Activated T-helper 2 cell treated with anti-CD3 and anti-CD28 coated beads, Interferon-gamma antibody, Interleukin-2, Interleukin-4, amounts not matched to agents 10 μg/mL and 5 μg/mL and 100 μg/mL, durations not matched to agents 14 hours and 24 hours and 36 hours (primary cell): ENCODE measurements around the gene KSR1. TPM values are rescaled to one million over a fixed set of nuclear protein-coding genes. Genes with fewer than 3 reads are reported as not detected.
"Not testable (repeated sequence)": the region's sequence is repeated elsewhere in the genome, so short reads cannot be mapped to it uniquely, and the experiment has no call there.

Experiments
- DNase-seq: peaks from one replicate; pipeline ENCODE4 v3.0.0; 2021; ENCODE audit warnings: low spot score
- H3K27ac Mint-ChIP-seq: one replicate; pipeline ENCODE4 v1.8.0; 2021; ENCODE audit warnings: mixed read lengths
- H3K27me3 Mint-ChIP-seq: one replicate; pipeline ENCODE4 v1.8.0; 2021; ENCODE audit warnings: low read depth, mixed read lengths
- H3K36me3 Mint-ChIP-seq: one replicate; pipeline ENCODE4 v1.8.0; 2021; ENCODE audit warnings: low read depth, mixed read lengths
- H3K4me1 Mint-ChIP-seq: one replicate; pipeline ENCODE4 v1.8.0; 2021; ENCODE audit warnings: low read depth, mixed read lengths
- H3K4me3 Mint-ChIP-seq: one replicate; pipeline ENCODE4 v1.8.0; 2021; ENCODE audit warnings: low read depth, mild to moderate bottlenecking, moderate library complexity, mixed read lengths
- H3K9me3 Mint-ChIP-seq: one replicate; pipeline ENCODE4 v1.8.0; 2021; ENCODE audit warnings: mixed read lengths
- intact Hi-C: fragments of 100-400 bp; cut with micrococcal nuclease; formaldehyde crosslinking; loops from one replicate; pipeline ENCODE4 v1.15.1; 2023
- total RNA-seq: library from RNA; stranded (reverse); gene quantifications from 2 replicates; pipeline ENCODE4 v1.2.3, GENCODE V29; 2022

Gene KSR1
- total RNA-seq, 1 donor from 2014 or later = 96.5 TPM

- not testable (repeated sequence) for H3K4me3 Mint-ChIP-seq, H3K27me3 Mint-ChIP-seq, H3K4me1 Mint-ChIP-seq, H3K27ac Mint-ChIP-seq, H3K36me3 Mint-ChIP-seq, H3K9me3 Mint-ChIP-seq, DNase-seq
- intact Hi-C loops = loop anchor here (5.0 kb wide), 1 partner anchor 211 kb away; no protein-coding TSS in a partner anchor
Observed at GRCh38 chr17:27656620-27657019, 200.4 kb downstream of the KSR1 start.

- H3K4me1 Mint-ChIP-seq = peaks cover 5% of the 10 kb centered on the region
- H3K27ac Mint-ChIP-seq = no peak overlapping the region
- no peaks in the 10 kb centered on the region for H3K36me3 Mint-ChIP-seq
- no peaks in the 10 kb centered on the region for H3K9me3 Mint-ChIP-seq
- no peak overlapping the region for H3K4me3 Mint-ChIP-seq
- no peaks in the 10 kb centered on the region for H3K27me3 Mint-ChIP-seq
- intact Hi-C loops = loop anchor here (5.0 kb wide), 1 partner anchor 210 kb away; no protein-coding TSS in a partner anchor
- DNase-seq = no peak
Observed at GRCh38 chr17:27657620-27658019, 201.4 kb downstream of the KSR1 start.

DNA sequence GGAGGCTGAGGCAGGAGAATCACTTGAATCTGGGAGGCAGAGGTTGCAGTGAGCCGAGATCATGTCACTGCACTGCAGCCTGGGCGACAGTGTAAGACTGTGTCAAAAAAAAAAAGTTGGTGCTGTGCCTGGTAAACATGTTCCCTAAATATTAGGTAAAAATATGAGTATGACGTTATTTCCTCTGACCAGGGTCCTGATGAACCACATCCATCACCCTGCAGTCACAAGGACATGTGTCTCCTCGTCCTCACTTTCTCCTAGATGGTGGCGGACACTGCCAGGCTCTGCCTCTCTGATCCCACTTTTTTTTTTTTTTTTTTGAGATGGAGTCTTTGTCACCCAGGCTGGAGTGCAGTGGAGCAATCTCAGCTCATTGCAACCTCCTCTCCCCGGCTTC lies 203.4 kb downstream of the KSR1 start:
- intact Hi-C loops = loop anchor here (5.0 kb wide), 1 partner anchor 208 kb away; no protein-coding TSS in a partner anchor
- DNase-seq = no peak
- H3K9me3 Mint-ChIP-seq = no peaks in the 10 kb centered on the region

GRCh38 chr17:27660436-27660835 lies 204.2 kb downstream of the KSR1 start:
- Mint-ChIP-seq H3K4me3 (no peak overlapping the region), H3K4me1 (no peaks in the 10 kb centered on the region), H3K27me3 (no peaks in the 10 kb centered on the region), H3K9me3 (no peaks in the 10 kb centered on the region), H3K27ac (no peak overlapping the region), H3K36me3 (no peaks in the 10 kb centered on the region)
- DNase-seq = no peak
- intact Hi-C loops = no loop called here

More for the DNA sequence above, 203.4 kb downstream of the KSR1 start:
- Mint-ChIP-seq H3K27ac (no peak overlapping the region), H3K4me3 (no peak overlapping the region), H3K36me3 (no peaks in the 10 kb centered on the region), H3K27me3 (no peaks in the 10 kb centered on the region), H3K4me1 (peaks cover 2% of the 10 kb centered on the region)

- Mint-ChIP-seq H3K9me3 (no peaks in the 10 kb centered on the region), H3K4me1 (no peaks in the 10 kb centered on the region), H3K27ac (no peak overlapping the region), H3K36me3 (no peaks in the 10 kb centered on the region), H3K4me3 (no peak overlapping the region), H3K27me3 (no peaks in the 10 kb centered on the region)
- no peak for DNase-seq
- intact Hi-C loops = no loop called here
Observed at GRCh38 chr17:27663936-27664605, 207.8 kb downstream of the KSR1 start.

GRCh38 chr17:27664606-27664965 lies 208.3 kb downstream of the KSR1 start:
- Mint-ChIP-seq H3K4me1 (no peaks in the 10 kb centered on the region), H3K4me3 (no peak overlapping the region), H3K27me3 (no peaks in the 10 kb centered on the region), H3K9me3 (no peaks in the 10 kb centered on the region), H3K27ac (no peak overlapping the region), H3K36me3 (no peaks in the 10 kb centered on the region)
- intact Hi-C loops = no loop called here
- DNase-seq = no peak

- Mint-ChIP-seq H3K27ac (no peak overlapping the region), H3K4me3 (no peak overlapping the region), H3K27me3 (no peaks in the 10 kb centered on the region), H3K4me1 (no peaks in the 10 kb centered on the region), H3K36me3 (no peaks in the 10 kb centered on the region), H3K9me3 (no peaks in the 10 kb centered on the region)
- intact Hi-C loops = no loop called here
- no peak for DNase-seq
Observed at GRCh38 chr17:27665549-27665948, 209.3 kb downstream of the KSR1 start.

GRCh38 chr17:27666270-27666669 lies 210.0 kb downstream of the KSR1 start:
- DNase-seq, intact Hi-C loops: not testable (repeated sequence)

GRCh38 chr17:27666831-27667560 lies 210.7 kb downstream of the KSR1 start:
- Mint-ChIP-seq H3K4me1 (no peaks in the 10 kb centered on the region), H3K36me3 (no peaks in the 10 kb centered on the region), H3K4me3 (no peak overlapping the region), H3K9me3 (no peaks in the 10 kb centered on the region), H3K27ac (no peak overlapping the region), H3K27me3 (no peaks in the 10 kb centered on the region)
- intact Hi-C loops = no loop called here
- DNase-seq = no peak

More at GRCh38 chr17:27666270-27666669, 210.0 kb downstream of the KSR1 start:
- H3K4me3 Mint-ChIP-seq, H3K4me1 Mint-ChIP-seq, H3K36me3 Mint-ChIP-seq, H3K9me3 Mint-ChIP-seq, H3K27me3 Mint-ChIP-seq, H3K27ac Mint-ChIP-seq: not testable (repeated sequence)

GRCh38 chr17:27667656-27668487 lies 211.6 kb downstream of the KSR1 start:
- H3K4me1 Mint-ChIP-seq = no peaks in the 10 kb centered on the region
- H3K27me3 Mint-ChIP-seq = no peaks in the 10 kb centered on the region
- H3K36me3 Mint-ChIP-seq = no peaks in the 10 kb centered on the region
- no peak overlapping the region for H3K4me3 Mint-ChIP-seq
- no peaks in the 10 kb centered on the region for H3K9me3 Mint-ChIP-seq
- no peak overlapping the region for H3K27ac Mint-ChIP-seq
- no peak for DNase-seq
- intact Hi-C loops = no loop called here

DNA sequence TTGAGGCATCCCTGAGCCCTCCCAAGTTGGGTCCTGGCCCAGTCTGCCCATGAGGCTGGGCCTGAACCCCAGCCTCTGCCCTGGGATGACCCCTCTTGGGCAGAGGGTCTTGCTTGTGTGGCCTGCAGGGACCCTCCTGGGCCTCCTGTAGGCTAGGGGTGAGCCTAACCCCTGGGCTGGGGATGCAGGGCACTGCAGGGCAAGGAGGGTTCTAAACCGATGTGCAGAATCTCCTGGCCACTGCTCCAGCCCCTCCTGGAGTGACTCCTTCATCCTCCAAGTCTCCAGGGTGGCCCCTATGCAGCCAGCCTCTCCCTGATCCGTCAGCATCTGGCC lies 212.2 kb downstream of the KSR1 start:
- H3K27me3 Mint-ChIP-seq = no peaks in the 10 kb centered on the region
- no peak overlapping the region for H3K27ac Mint-ChIP-seq
- no peaks in the 10 kb centered on the region for H3K4me1 Mint-ChIP-seq
- intact Hi-C loops = no loop called here
- H3K36me3 Mint-ChIP-seq = no peaks in the 10 kb centered on the region
- H3K9me3 Mint-ChIP-seq = no peaks in the 10 kb centered on the region
- no peak for DNase-seq
- H3K4me3 Mint-ChIP-seq = no peak overlapping the region

GRCh38 chr17:27669136-27669535 lies 212.9 kb downstream of the KSR1 start:
- Mint-ChIP-seq H3K4me1 (no peaks in the 10 kb centered on the region), H3K36me3 (no peaks in the 10 kb centered on the region), H3K9me3 (no peaks in the 10 kb centered on the region), H3K27ac (no peak overlapping the region), H3K27me3 (no peaks in the 10 kb centered on the region), H3K4me3 (no peak overlapping the region)
- DNase-seq = no peak
- intact Hi-C loops = no loop called here

DNA sequence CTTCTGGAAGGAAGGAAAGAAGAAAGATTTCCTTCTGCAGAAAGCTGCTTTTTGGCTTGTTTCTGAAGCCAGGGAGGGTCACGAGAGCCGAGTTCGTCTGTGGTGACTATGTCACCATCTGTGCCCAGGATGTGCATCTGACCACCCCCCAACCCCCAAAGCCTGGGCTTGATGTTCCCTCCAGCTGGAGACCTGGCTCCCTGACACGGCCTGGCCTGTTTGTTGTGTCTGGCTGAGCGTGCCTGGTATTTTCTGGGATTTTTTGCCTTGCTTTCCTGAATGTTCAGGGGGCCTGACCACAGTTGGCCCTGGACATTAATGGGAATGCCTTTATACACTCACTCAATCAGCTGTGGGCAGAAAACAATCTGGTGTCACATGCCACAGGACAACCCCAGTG lies 213.6 kb downstream of the KSR1 start:
- no peak overlapping the region for H3K4me3 Mint-ChIP-seq
- intact Hi-C loops = no loop called here
- no peak overlapping the region for H3K27ac Mint-ChIP-seq
- H3K4me1 Mint-ChIP-seq = no peaks in the 10 kb centered on the region
- DNase-seq = no peak
- H3K9me3 Mint-ChIP-seq = no peaks in the 10 kb centered on the region
- no peaks in the 10 kb centered on the region for H3K36me3 Mint-ChIP-seq
- no peaks in the 10 kb centered on the region for H3K27me3 Mint-ChIP-seq
